Measurements from ENCODE around the gene C2orf76.

The C2orf76 gene

GRCh38 chr2:119301413-119301812, 65.2 kb downstream of the C2orf76 start:
- no peak for TF ChIP-seq CTCF (IDR thresholded peaks at IDR 0.05; ENCODE audit: low read depth, low read length, missing control alignments)
- DNase-seq (ENCODE audit: low read depth), result no peak
- no peak overlapping the region for H3K4me3 ChIP-seq (ENCODE audit: low read depth, low read length)

- TF ChIP-seq CTCF (IDR thresholded peaks at IDR 0.05; ENCODE audit: low read depth, low read length, missing control alignments), result no peak
- H3K4me3 ChIP-seq (ENCODE audit: low read depth, low read length), result no peak overlapping the region
- DNase-seq (ENCODE audit: low read depth), result no peak
Measured at GRCh38 chr2:119295688-119296375, 70.8 kb downstream of the C2orf76 start.

GRCh38 chr2:119294671-119295070, 72.0 kb downstream of the C2orf76 start:
- H3K4me3 ChIP-seq (ENCODE audit: low read depth, low read length), result no peak overlapping the region
- no peak for TF ChIP-seq CTCF (IDR thresholded peaks at IDR 0.05; ENCODE audit: low read depth, low read length, missing control alignments)
- no peak for DNase-seq (ENCODE audit: low read depth)

GRCh38 chr2:119293900-119294299, 72.7 kb downstream of the C2orf76 start:
- DNase-seq (ENCODE audit: low read depth), result no peak
- H3K4me3 ChIP-seq (ENCODE audit: low read depth, low read length), result no peak overlapping the region
- no peak for TF ChIP-seq CTCF (IDR thresholded peaks at IDR 0.05; ENCODE audit: low read depth, low read length, missing control alignments)

- no peak for DNase-seq (ENCODE audit: low read depth)
- TF ChIP-seq CTCF (IDR thresholded peaks at IDR 0.05; ENCODE audit: low read depth, low read length, missing control alignments), result no peak
- no peak overlapping the region for H3K4me3 ChIP-seq (ENCODE audit: low read depth, low read length)
Measured at GRCh38 chr2:119293254-119293653, 73.4 kb downstream of the C2orf76 start.

- DNase-seq (ENCODE audit: low read depth), result no peak
- TF ChIP-seq CTCF (IDR thresholded peaks at IDR 0.05; ENCODE audit: low read depth, low read length, missing control alignments), result no peak
Measured at GRCh38 chr2:119292226-119292625, 74.4 kb downstream of the C2orf76 start.

GRCh38 chr2:119291588-119292167, 75.0 kb downstream of the C2orf76 start:
- DNase-seq (ENCODE audit: low read depth), result no peak
- no peak overlapping the region for H3K4me3 ChIP-seq (ENCODE audit: low read depth, low read length)
- TF ChIP-seq CTCF (IDR thresholded peaks at IDR 0.05; ENCODE audit: low read depth, low read length, missing control alignments), result no peak

More at GRCh38 chr2:119292226-119292625, 74.4 kb downstream of the C2orf76 start:
- H3K4me3 ChIP-seq (ENCODE audit: low read depth, low read length), result no peak overlapping the region
